Smooth muscle cell (in vitro differentiated cells): ENCODE measurements around the gene RAP1A. TPM values are rescaled to one million over a fixed set of nuclear protein-coding genes. Genes with fewer than 3 reads are reported as not detected.

ENCODE experiments used
- DNase-seq: peaks from one replicate; lab custom pipeline; 2025; ENCODE audit not compliant: unreplicated experiment; lab: John Stamatoyannopoulos, UW
- H2AFZ ChIP-seq: fragments of 200-600 bp; sonication (generic); 2 replicates; pipeline ENCODE4 v1.6.0; 2016; ENCODE audit warnings: antibody characterized with exemption, low read depth, mild to moderate bottlenecking
- H3F3A ChIP-seq: fragments of 200-600 bp; sonication (generic); 2 replicates; pipeline ENCODE4 v1.6.0; 2017; ENCODE audit warnings: antibody characterized with exemption, low read depth
- H3K27ac ChIP-seq: fragments of 200-600 bp; sonication (generic); 2 replicates; pipeline ENCODE4 v1.5.1; 2016; ENCODE audit warnings: low read depth, mild to moderate bottlenecking
- H3K27me3 ChIP-seq: fragments of 200-600 bp; sonication (generic); 2 replicates; pipeline ENCODE4 v1.6.1; 2016; ENCODE audit warnings: low read depth, mild to moderate bottlenecking
- H3K36me3 ChIP-seq: fragments of 200-600 bp; sonication (generic); 2 replicates; pipeline ENCODE4 v1.5.1; 2016; ENCODE audit warnings: low read depth
- H3K4me1 ChIP-seq: fragments of 200-600 bp; sonication (generic); 2 replicates; pipeline ENCODE4 v1.5.1; 2016; ENCODE audit warnings: low read depth
- H3K4me2 ChIP-seq: fragments of 200-600 bp; sonication (generic); 2 replicates; pipeline ENCODE4 v1.6.0; 2016; ENCODE audit warnings: mild to moderate bottlenecking
- H3K4me3 ChIP-seq: fragments of 200-600 bp; sonication (generic); 2 replicates; pipeline ENCODE4 v1.5.1; 2016; ENCODE audit warnings: mild to moderate bottlenecking
- H3K79me2 ChIP-seq: fragments of 200-600 bp; sonication (generic); 2 replicates; pipeline ENCODE4 v1.6.0; 2016; ENCODE audit warnings: low read depth, mild to moderate bottlenecking
- H3K9ac ChIP-seq: fragments of 200-600 bp; sonication (generic); 2 replicates; pipeline ENCODE4 v1.6.0; 2016; ENCODE audit warnings: low read depth
- H3K9me3 ChIP-seq: fragments of 200-600 bp; sonication (generic); replicated peaks from 2 replicates; pipeline ENCODE4 v1.5.1; 2016; ENCODE audit warnings: low read depth
- H4K20me1 ChIP-seq: fragments of 200-600 bp; sonication (generic); 2 replicates; pipeline ENCODE4 v1.6.0; 2016; ENCODE audit warnings: low read depth
- CTCF ChIP-seq: fragments of 200-600 bp; sonication (generic); IDR thresholded peaks from 2 replicates; pipeline ENCODE4 v1.5.1; 2017; ENCODE audit warnings: borderline replicate concordance, mild to moderate bottlenecking, antibody characterized with exemption; ENCODE audit not compliant: insufficient read depth, poor library complexity, severe bottlenecking
- WGBS: methylation state at CpG from one replicate; pipeline ENCODE4 v1.1.7; 2016; ENCODE audit warnings: low lambda C conversion rate; 5-methylcytosine and 5-hydroxymethylcytosine counted together
- polyA plus RNA-seq: library from polyadenylated mRNA; unstranded; fragments of >200 nt; fragmentation: Nextera tagmentation; extraction: Ambion mirVana; gene quantifications from 2 replicates; pipeline ENCODE4 v1.2.1, GENCODE V29; 2016
- total RNA-seq: library from RNA; depleted of rRNA; stranded (reverse); fragments of >200 nt; gene quantifications from 2 replicates; pipeline ENCODE4 v1.2.3, GENCODE V29; 2014

Gene RAP1A
- total and polyA plus RNA-seq, 2 experiments from 2014 or later: 36.8 to 64.9 TPM

GRCh38 chr1:111581166-111581565, 38.4 kb upstream of the RAP1A start:
- no peaks in the 10 kb centered on the region for H3K27me3 ChIP-seq
- H3K4me3 ChIP-seq: no peak overlapping the region
- H3K27ac ChIP-seq: no peak overlapping the region
- H3K4me1 ChIP-seq: peaks cover 11% of the 10 kb centered on the region
- no peak overlapping the region for H2AFZ ChIP-seq
- no peak overlapping the region for H3K4me2 ChIP-seq
- no peak overlapping the region for H3K9ac ChIP-seq
- H3K9me3 ChIP-seq: no peaks in the 10 kb centered on the region
- H4K20me1 ChIP-seq: no peaks in the 10 kb centered on the region
- 90% methylated on average over 2 of the region's 2 CpGs for WGBS
- TF ChIP-seq CTCF: no peak
- H3K36me3 ChIP-seq: no peaks in the 10 kb centered on the region
- no peak for DNase-seq
- H3F3A ChIP-seq: no peaks in the 10 kb centered on the region
- H3K79me2 ChIP-seq: no peaks in the 10 kb centered on the region

- Histone ChIP-seq H3K4me3 (no peak overlapping the region), H3K4me2 (no peak overlapping the region), H3K27me3 (no peaks in the 10 kb centered on the region), H3K9ac (no peak overlapping the region), H3K9me3 (no peaks in the 10 kb centered on the region), H3K27ac (no peak overlapping the region), H4K20me1 (no peaks in the 10 kb centered on the region), H3K79me2 (no peaks in the 10 kb centered on the region), H3F3A (no peaks in the 10 kb centered on the region), H2AFZ (no peak overlapping the region), H3K4me1 (peaks cover 11% of the 10 kb centered on the region), H3K36me3 (no peaks in the 10 kb centered on the region)
- no peak for DNase-seq
- TF ChIP-seq CTCF: no peak
- 71% methylated on average over 1 of the region's 1 CpG for WGBS
Observed at GRCh38 chr1:111582016-111582415, 37.6 kb upstream of the RAP1A start.

- H2AFZ ChIP-seq: no peak overlapping the region
- no peaks in the 10 kb centered on the region for H3K27me3 ChIP-seq
- no peak overlapping the region for H3K4me2 ChIP-seq
- no peak overlapping the region for H3K4me3 ChIP-seq
- H3K9ac ChIP-seq: no peak overlapping the region
- peaks cover 11% of the 10 kb centered on the region for H3K4me1 ChIP-seq
- no peak for DNase-seq
- TF ChIP-seq CTCF: no peak
- no peaks in the 10 kb centered on the region for H3F3A ChIP-seq
- H4K20me1 ChIP-seq: no peaks in the 10 kb centered on the region
- no peak overlapping the region for H3K27ac ChIP-seq
- no peaks in the 10 kb centered on the region for H3K36me3 ChIP-seq
- no peaks in the 10 kb centered on the region for H3K9me3 ChIP-seq
- no peaks in the 10 kb centered on the region for H3K79me2 ChIP-seq
- WGBS: 87% methylated on average over 8 of the region's 8 CpGs
Observed at GRCh38 chr1:111582644-111583618, 36.7 kb upstream of the RAP1A start.
